Stomach (tissue), 9 donors: ENCODE results near the gene SCG3. TPM values are rescaled to one million over a fixed set of nuclear protein-coding genes. Genes with fewer than 3 reads are reported as not detected.

Source experiments
- DNase-seq, 2 donors: peaks; one replicate each; pipeline versions ENCODE4 v3.0.0 to v3.0.0-alpha.2; 2013 to 2019
- H3K27ac ChIP-seq, 5 donors: fragments of 200-600 bp in 4 of 5; sonication (generic) in 4 of 5; one replicate each; pipeline ENCODE4 v1.5.1; 2013 to 2019; ENCODE audit warnings: mild to moderate bottlenecking in 1 of 5, moderate library complexity in 1 of 5
- H3K27me3 ChIP-seq, 3 donors: fragments of 200-600 bp; sonication (generic); one replicate each; pipeline ENCODE4 v1.5.1; 2017 to 2019; ENCODE audit warnings: mixed run types in 1 of 3
- H3K36me3 ChIP-seq, 4 donors: fragments of 200-600 bp; sonication (generic); 1 replicate in 3 of 4; 2 replicates in 1 of 4; pipeline ENCODE4 v1.5.1; 2016 to 2019
- H3K4me1 ChIP-seq, 4 donors: fragments of 200-600 bp; sonication (generic); one replicate each; pipeline ENCODE4 v1.5.1; 2016 to 2019
- H3K4me3 ChIP-seq, 4 donors: fragments of 200-600 bp; sonication (generic) in 3 of 4; one replicate each; pipeline ENCODE4 v1.5.1; 2016 to 2019; ENCODE audit warnings: mild to moderate bottlenecking in 1 of 4
- H3K9me3 ChIP-seq, 4 donors: fragments of 200-600 bp; sonication (generic); one replicate each; pipeline ENCODE4 v1.5.1; 2016 to 2019
- CTCF ChIP-seq, 7 experiments: fragments of 450-650 bp in 4 of 7; fragments of 200-600 bp in 3 of 7; sonication (generic) in 3 of 7; IDR thresholded peaks; one replicate each; pipeline ENCODE4 v1.5.1; 2016 to 2019; ENCODE audit warnings: antibody characterized with exemption in 7 of 7, control low read depth in 2 of 7, mild to moderate bottlenecking in 1 of 7
- EP300 ChIP-seq: sonication (generic); formaldehyde crosslinking; IDR thresholded peaks from one replicate; pipeline ENCODE4 v1.6.1; 2017; ENCODE audit warnings: antibody characterized with exemption
- POLR2A ChIP-seq, 4 donors: fragments of 450-650 bp; IDR thresholded peaks; one replicate each; pipeline ENCODE4 v1.6.1; 2016; ENCODE audit warnings: antibody characterized with exemption in 4 of 4, control low read depth in 2 of 4, mild to moderate bottlenecking in 1 of 4, moderate library complexity in 1 of 4
- POLR2AphosphoS5 ChIP-seq, 3 donors: sonication (generic); formaldehyde crosslinking; IDR thresholded peaks; one replicate each; pipeline ENCODE4 v1.6.1; 2016; ENCODE audit warnings: antibody characterized with exemption in 3 of 3
- WGBS, 5 donors: extraction: QIAGEN DNeasy Blood & Tissue Kit in 3 of 5; methylation state at CpG; one replicate each; pipeline versions ENCODE4 v1.1.5 to v1.1.7; 2013 to 2018; 5-methylcytosine and 5-hydroxymethylcytosine counted together
- intact Hi-C: fragments of 100-400 bp; cut with DNase I; formaldehyde crosslinking; loops from one replicate; pipeline ENCODE4 v1.15.1; 2023; ENCODE audit warnings: low total_unique reads
- polyA plus RNA-seq, 3 donors: library from polyadenylated mRNA; stranded (reverse); fragments of 200-250 nt; gene quantifications; one replicate each; pipeline ENCODE4 v1.2.3, GENCODE V29; 2013
- total RNA-seq, 5 donors: library from RNA; depleted of rRNA; stranded (reverse); fragments of >200 nt; gene quantifications; one replicate each; pipeline versions ENCODE4 v1.1.0 to v1.2.3, GENCODE V29; 2014 to 2016
- donor health status: healthy with polysubstance abuse.
- donor health status: Bipolar disorder and iron deficiency.
- donor health status: healthy.

SCG3 gene
- total and polyA plus RNA-seq, 8 donors = 0.31 to 2.4 (median 0.88) TPM; not detected in 3

- H3K9me3 ChIP-seq = no peaks in the 10 kb centered on the region
- intact Hi-C loops = no loop called here
- peak overlapping the region; percentile 35 to 84 (median 53) for H3K27ac ChIP-seq
- peak; percentile 33 to 67 for DNase-seq
- H3K4me1 ChIP-seq = peaks cover 12 to 23% (median 18%) of the 10 kb centered on the region in 4 donors
- no peaks in the 10 kb centered on the region for H3K36me3 ChIP-seq
- H3K27me3 ChIP-seq = peaks cover 0 to 5% (median 0%) of the 10 kb centered on the region in 3 donors
- TF ChIP-seq POLR2A (IDR thresholded peaks at IDR 0.05) (no peak), POLR2AphosphoS5 (IDR thresholded peaks at IDR 0.05) (no peak), CTCF (IDR thresholded peaks at IDR 0.05) (no peak), EP300 (no peak)
- 2 to 10% (median 3%) methylated on average over 21 to 71 of the region's 71 CpGs for WGBS, 5 donors
- H3K4me3 ChIP-seq = peak overlapping the region; percentile 64 to 98 (median 86)
Observed at GRCh38 chr15:51751697-51752683, 70.7 kb downstream of the SCG3 start.

DNA sequence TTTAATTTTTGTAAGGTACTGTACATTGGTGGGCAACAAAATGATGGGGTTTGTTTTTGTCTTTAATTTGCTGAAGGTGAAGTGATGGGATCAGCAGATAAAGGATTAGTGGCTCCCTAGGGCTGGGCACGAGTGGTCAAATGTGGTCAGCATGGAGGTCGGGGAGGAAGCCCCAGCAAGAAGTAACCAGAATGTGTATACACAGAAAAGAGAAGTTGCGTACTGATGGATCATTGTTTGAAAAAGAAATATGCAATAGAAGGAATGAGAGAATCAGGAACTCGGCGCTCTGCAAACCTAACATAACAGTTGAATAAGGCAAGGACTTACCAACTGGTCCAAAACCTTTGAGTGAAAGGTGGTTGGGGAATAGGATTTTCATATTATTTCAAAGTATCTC is 71.6 kb downstream of the SCG3 start:
- no peak for TF ChIP-seq EP300
- no peak for TF ChIP-seq POLR2AphosphoS5 (IDR thresholded peaks at IDR 0.05)
- TF ChIP-seq CTCF (IDR thresholded peaks at IDR 0.05) = no peak
- no peak for TF ChIP-seq POLR2A (IDR thresholded peaks at IDR 0.05)
- Histone ChIP-seq H3K36me3 (no peaks in the 10 kb centered on the region), H3K4me3 (peak overlapping the region in 1 of 4 donors; percentile 90), H3K27ac (peak overlapping the region in 2 of 5 donors; percentile 35 to 84), H3K4me1 (peaks cover 12 to 25% (median 19%) of the 10 kb centered on the region in 4 donors), H3K9me3 (no peaks in the 10 kb centered on the region), H3K27me3 (no peaks in the 10 kb centered on the region)
- intact Hi-C loops = no loop called here
- 69 to 82% (median 76%) methylated on average over 5 of the region's 5 CpGs for whole genome bisulfite sequencing, 5 donors
- DNase-seq = no peak

DNA sequence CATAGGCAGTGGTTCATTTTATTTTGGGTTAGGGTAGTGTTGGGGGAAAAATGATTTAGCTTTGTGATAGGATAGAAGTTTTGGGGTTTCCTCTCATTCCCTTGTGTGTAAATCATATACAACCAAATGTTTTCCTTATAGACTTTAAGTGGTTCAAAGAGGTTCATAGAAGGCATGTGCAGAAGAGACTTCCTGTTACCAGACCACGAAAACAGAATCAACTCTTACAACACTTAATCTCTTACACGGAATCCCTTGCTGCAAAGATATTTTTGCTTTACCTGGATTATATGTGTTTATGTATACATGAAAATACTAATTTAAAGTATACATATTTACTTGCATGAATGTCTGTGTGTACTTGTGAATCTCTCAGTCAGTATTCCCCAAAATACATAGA is 73.0 kb downstream of the SCG3 start:
- DNase-seq = no peak
- Histone ChIP-seq H3K27ac (no peak overlapping the region), H3K4me3 (no peak overlapping the region), H3K9me3 (no peaks in the 10 kb centered on the region), H3K27me3 (no peaks in the 10 kb centered on the region), H3K36me3 (no peaks in the 10 kb centered on the region), H3K4me1 (peaks cover 12 to 36% (median 28%) of the 10 kb centered on the region in 4 donors)
- WGBS, 5 donors = 68 to 82% (median 75%) methylated on average over 2 of the region's 2 CpGs
- intact Hi-C loops = no loop called here
- TF ChIP-seq POLR2AphosphoS5 (IDR thresholded peaks at IDR 0.05) = no peak
- TF ChIP-seq POLR2A (IDR thresholded peaks at IDR 0.05) = no peak
- no peak for TF ChIP-seq EP300
- TF ChIP-seq CTCF (IDR thresholded peaks at IDR 0.05) = no peak

- no peaks in the 10 kb centered on the region for H3K27me3 ChIP-seq
- TF ChIP-seq POLR2AphosphoS5 (IDR thresholded peaks at IDR 0.05) (no peak), POLR2A (IDR thresholded peaks at IDR 0.05) (no peak), EP300 (no peak), CTCF (IDR thresholded peaks at IDR 0.05) (no peak)
- DNase-seq = no peak
- H3K4me1 ChIP-seq = peaks cover 10 to 37% (median 26%) of the 10 kb centered on the region in 4 donors
- no peak overlapping the region for H3K27ac ChIP-seq
- H3K9me3 ChIP-seq = no peaks in the 10 kb centered on the region
- 60 to 87% (median 69%) methylated on average over 4 of the region's 4 CpGs for WGBS, 5 donors
- intact Hi-C loops = no loop called here
- no peaks in the 10 kb centered on the region for H3K36me3 ChIP-seq
- no peak overlapping the region for H3K4me3 ChIP-seq
Observed at GRCh38 chr15:51755790-51756189, 74.5 kb downstream of the SCG3 start.
